Stimulated activated CD4-positive, alpha-beta T cell treated with anti-CD3 and anti-CD28 coated beads, Interleukin-12 subunit alpha, Interleukin-12 subunit beta, amount 100 ng/mL, for 4 hours (primary cell): ENCODE measurements around the gene NAMPT.
"Not testable (repeated sequence)": the region's sequence is repeated elsewhere in the genome, so short reads cannot be mapped to it uniquely, and the experiment has no call there.

Source experiments
- DNase-seq: peaks from one replicate; pipeline ENCODE4 v3.0.0-alpha.2; 2020

Gene NAMPT

DNA sequence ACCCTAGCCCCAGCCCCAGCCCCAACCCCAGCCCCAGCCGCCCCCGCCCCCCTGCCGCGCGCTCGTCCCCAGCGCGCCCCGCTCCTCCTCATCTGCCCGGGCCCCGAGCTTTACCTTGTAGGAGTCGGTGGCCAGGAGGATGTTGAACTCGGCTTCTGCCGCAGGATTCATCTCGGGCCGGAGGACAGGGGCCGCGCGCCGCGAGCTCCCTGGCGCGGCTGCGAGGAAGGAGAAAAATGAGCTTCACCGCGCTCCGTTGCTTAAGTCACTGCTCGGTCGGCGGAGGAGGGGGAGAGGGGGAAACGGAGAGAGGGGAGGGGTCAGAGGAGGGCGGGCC lies at the start of gene NAMPT:
NAMPT (minus strand) TSS at position 270 of the 337 bp plus-strand sequence; CDS start at position 171, 99 bp downstream.
- no peak for DNase-seq

DNA sequence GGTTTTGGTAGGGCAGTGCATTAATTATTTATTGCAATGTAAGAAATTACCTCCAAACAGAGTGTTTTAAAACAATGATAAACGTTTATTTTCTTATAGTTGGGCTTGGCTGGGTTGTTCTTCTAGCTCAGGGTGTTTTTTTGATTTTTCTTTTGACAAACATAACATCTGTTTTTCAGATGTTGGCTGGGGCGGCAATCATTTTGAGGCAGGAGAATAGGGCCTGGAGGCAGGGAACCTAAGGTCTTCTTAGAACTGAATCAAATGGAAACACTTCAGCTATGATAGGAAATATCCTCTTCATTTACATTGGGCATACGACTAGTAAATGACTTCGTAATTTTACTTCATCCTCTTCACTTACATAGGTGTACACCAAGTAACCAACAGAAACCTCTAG lies 47.4 kb upstream of the NAMPT start:
- DNase-seq: no peak

DNA sequence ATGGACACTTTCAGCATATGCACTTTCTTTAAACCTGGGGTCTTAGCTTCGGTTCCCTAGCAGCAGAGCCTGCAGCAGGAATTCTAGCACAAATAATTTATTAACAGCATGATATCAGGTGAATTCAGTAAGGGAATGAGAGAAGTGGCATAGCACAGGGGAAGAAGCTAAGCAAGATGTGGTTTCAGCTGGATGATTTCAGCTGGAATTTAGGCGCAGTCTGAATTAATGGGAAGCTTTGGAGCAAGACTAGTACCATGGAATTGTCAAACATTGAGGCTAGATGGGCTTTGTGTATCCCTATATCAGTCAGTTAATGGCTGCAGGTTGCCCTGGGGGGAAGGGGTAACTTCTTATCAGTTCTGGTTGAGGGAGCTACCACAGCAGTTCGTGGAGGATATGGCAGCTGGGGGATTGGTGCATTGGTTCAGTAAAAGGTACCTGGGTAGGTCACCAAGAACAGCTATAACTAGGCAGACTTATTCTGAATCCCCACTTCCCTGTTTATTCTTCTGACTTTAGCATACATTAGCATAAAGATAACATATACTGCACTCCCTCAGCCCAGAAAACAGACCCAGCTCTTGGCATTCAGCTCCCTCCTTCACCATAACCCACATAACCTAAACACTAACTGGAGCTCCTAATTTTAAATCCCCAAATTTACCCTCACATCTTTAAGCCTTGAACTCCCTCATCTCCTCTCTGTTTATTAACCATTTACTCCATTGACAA lies 46.8 kb upstream of the NAMPT start:
- DNase-seq: no peak

DNA sequence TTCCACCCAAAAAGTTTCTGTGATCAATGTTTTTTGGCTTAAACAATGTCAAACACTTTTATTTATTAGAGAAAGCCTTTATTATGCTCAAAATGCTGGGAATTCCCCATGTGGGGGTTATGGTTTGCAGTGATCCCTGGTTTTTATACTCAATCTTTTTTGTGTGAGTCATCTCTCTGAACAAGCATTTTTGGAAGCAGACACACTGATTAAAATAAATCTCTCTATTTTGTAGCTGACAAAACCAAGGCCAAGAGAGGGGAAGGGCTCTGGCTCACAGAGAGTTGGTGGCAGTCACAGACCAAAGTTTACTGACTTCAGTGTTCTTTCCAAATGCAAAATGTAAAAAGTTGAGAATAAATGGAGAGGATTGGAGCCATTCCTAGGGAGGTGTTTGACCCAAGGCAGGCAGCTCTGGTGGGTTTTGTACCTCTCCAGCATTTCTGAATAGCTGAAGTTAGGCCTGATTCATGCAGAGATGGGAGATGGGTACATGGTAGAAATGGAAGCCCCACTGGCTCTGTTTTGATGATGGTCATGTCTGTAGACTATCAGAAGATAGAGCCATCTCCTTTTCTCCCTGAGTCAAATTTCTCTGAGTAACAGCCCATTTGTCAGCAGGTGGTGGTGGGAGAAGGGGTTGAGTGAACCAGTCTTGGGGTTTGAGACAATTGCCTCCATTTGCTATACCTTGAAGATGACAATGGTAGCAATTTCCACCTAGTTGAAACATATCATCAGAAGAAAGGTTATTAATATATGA lies 45.4 kb upstream of the NAMPT start:
- DNase-seq: no peak

GRCh38 chr7:106329408-106329807 lies 44.6 kb upstream of the NAMPT start:
- no peak for DNase-seq

DNA sequence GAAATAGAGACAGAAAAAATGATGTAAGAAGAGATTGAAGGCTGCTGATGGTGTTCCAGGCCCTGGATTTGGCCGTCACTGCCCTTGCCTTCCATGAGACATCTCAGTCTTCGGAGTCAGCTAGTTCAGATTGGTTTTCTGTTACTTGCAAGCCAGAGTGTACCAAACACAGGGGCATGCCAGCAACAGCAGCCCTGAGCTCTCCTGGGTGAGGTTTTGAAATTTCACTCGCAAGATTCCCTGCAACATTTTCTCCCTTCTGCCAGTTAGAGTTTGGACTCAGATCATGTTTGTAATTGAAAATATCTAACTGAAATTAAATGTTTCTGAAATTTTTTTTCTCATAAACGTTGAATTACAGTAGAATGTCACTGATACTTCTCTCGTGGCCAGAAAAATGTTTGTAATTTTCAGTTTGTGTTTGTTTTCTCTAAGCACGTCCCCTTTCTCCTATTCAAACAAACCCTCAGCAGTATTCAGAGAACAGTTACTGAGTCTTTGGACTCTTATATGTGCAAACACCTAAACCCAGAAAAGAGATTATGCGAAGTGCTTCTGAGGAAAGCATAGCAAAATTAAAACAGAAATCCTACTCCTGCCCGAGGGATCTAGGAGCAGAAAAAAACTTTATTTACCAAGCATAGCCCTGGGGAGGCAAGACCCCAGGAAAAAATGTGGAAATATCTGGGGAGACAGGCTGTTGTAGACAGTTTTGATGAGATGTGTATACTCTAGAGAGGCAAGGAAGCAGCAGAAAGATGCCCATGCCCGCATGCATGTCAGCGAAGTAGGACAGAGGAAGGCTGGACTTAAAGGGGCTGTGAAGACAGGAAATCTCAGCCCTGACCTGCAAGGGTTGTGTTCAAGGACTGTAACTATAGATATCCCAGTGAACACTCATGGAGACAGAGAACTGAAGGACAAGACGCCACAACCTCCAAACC lies 43.0 kb upstream of the NAMPT start:
- DNase-seq: no peak

DNA sequence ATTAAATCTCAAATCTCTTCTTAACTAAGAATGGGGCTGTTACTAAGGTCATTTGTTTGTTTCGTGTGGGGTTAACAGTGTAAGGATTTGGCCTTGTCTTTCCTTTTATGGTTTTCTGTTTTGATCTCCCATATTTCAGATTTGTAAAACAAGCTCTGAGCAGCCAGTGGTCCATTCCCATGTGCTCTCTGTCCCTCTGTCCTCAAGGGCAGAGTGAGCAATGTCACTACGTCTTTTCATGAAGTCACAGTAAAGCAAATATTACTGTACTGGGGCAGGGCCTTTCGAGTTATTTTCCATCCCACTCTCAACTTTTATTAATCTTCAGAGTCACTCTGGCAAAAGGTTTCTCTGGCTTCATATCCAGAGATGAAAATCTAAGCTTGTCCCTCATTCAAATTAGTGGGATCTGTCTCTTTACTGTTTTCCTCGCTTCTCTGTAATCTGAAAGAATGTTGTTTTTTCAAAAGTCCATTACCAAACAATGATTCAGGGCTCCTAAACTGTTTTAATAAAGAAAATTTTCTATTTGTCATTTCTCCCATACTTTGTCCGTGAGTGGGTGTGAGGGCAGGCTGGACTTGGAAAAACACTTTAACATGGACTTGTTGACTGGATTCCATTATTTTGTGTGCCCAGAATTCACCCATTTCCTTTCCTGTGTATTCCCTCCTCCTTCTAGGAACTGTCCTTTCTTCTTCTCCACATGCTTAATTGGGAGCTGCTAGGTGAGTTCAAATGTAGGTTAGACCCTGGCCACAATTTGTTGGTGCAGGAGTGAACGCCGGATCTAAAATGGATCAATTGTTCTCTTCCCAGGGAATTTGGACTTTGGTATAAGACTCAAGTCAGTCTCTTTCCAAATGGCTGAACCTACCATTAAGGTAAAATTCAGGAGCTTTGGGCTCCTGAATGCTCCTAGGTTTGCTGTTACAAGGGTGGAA lies 42.1 kb upstream of the NAMPT start:
- no peak for DNase-seq

- not testable (repeated sequence) for DNase-seq
Measured at GRCh38 chr7:106324509-106324908, 39.7 kb upstream of the NAMPT start.

- not testable (repeated sequence) for DNase-seq
Measured at GRCh38 chr7:106320254-106320770, 35.5 kb upstream of the NAMPT start.

- no peak for DNase-seq
Measured at GRCh38 chr7:106318482-106318881, 33.7 kb upstream of the NAMPT start.

- DNase-seq: no peak
Measured at GRCh38 chr7:106317971-106318370, 33.2 kb upstream of the NAMPT start.

- no peak for DNase-seq
Measured at GRCh38 chr7:106316947-106317346, 32.2 kb upstream of the NAMPT start.

- no peak for DNase-seq
Measured at GRCh38 chr7:106314875-106315274, 30.1 kb upstream of the NAMPT start.

GRCh38 chr7:106313966-106314365 lies 29.2 kb upstream of the NAMPT start:
- no peak for DNase-seq

DNA sequence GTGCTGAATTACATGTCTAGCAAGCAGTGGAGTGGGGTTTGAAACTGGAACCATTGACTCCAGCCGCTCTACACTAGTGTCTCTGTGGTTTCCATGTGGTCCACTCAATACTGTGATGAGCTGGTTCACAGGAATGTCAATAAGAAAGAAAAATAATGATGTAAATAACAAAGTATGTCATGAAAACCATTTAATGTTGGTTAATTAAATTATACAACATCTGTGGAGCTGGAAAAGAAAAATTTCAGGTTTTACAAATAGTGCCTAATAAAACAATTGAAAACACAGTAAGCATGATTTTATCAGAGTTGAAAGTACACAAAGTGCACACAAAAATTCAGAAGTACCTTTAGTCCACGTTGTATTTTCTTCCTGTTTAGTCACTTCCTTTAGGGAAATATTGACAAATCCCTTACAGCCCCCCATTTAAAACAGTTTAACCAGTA lies 28.7 kb upstream of the NAMPT start:
- DNase-seq: no peak

GRCh38 chr7:106312906-106313305 lies 28.1 kb upstream of the NAMPT start:
- no peak for DNase-seq

GRCh38 chr7:106312099-106312871 lies 27.5 kb upstream of the NAMPT start:
- DNase-seq: no peak

DNA sequence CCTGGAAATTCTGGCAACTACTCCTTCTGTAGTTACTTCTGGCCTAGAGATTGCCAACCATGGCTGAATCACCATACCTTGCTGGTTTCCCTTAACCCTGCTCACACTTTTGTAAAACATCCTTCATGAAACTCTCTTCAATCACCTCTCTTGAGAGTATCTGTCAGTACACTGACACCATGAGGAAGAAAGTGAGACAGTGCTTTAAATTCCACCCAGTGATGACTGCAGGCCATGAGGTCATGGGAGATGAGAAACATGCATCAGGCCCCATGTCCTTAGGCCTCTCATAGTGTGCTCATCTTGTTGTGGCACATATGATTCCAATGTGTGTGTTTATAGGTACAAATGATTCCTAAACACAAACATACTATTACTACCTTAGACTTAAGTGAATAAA lies 24.6 kb upstream of the NAMPT start:
- no peak for DNase-seq

DNA sequence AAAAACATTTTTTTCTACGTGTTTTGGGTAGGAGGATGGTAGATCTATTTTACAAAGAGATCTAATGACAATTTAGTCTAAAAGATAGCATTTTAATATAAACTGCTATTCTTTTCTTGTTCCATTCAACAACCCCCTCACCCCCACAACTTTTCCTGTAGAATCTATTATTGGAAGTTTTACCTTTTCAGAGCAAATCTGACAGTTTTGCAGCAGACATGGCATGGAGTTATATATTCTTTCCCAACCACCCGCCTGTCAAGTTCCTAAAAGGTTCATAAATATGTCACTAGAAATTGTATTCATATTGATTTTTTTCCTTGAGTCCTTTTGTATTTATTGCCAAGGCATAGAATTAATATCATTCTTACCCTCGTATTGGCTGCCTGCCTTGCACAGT lies 21.5 kb upstream of the NAMPT start:
- DNase-seq: no peak

DNA sequence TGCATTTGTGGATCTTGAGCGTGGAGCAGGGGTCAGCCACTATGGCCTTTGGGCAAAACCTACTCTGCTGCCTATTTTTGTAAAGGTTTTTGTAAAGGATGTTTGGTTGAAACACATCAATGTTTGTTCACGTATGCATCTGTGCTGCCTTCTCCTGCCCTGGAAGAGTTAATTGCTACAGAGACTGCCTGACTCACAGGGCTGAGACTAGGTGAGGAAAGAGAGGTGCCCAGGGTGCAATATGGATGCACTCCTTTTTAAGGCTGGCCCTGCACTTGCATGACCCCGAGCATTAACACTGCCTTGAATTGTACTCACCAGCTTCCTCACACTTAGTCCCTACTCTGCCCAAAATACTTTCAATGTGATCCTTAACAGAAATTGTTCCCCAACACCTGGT lies 20.9 kb upstream of the NAMPT start:
- DNase-seq: no peak

DNA sequence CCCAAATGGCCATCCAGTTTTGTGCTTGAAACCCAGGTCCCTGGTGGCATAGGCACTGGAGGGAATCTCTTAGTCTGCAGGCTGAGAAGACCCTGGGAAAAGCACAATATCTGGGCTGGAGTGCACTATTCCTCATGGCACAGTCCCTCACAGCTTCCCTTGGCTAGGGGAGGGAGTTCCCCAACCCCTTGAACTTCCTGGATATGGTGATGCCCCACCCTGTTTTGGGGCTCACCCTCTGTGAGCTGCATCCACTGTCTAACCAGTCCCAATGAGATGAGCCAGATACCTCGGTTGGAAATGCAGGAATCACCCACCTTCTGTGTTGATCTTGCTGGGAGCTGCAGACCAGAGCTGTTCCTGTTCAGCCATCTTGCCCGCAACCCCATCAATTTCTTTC lies 19.8 kb upstream of the NAMPT start:
- no peak for DNase-seq
